Activated CD8-positive, alpha-beta memory T cell treated with anti-CD3 and anti-CD28 coated beads, Interleukin-2, amount 50 U/mL, for 24 hours (primary cell): ENCODE data around the gene KCNJ10.
A peak's percentile ranks its signal among the peaks of the same experiment; 100 is the strongest.

ENCODE experiments used
- DNase-seq: peaks from one replicate; pipeline ENCODE4 v3.0.0-alpha.2; 2020; ENCODE audit errors: extremely low read depth

The KCNJ10 gene

DNA sequence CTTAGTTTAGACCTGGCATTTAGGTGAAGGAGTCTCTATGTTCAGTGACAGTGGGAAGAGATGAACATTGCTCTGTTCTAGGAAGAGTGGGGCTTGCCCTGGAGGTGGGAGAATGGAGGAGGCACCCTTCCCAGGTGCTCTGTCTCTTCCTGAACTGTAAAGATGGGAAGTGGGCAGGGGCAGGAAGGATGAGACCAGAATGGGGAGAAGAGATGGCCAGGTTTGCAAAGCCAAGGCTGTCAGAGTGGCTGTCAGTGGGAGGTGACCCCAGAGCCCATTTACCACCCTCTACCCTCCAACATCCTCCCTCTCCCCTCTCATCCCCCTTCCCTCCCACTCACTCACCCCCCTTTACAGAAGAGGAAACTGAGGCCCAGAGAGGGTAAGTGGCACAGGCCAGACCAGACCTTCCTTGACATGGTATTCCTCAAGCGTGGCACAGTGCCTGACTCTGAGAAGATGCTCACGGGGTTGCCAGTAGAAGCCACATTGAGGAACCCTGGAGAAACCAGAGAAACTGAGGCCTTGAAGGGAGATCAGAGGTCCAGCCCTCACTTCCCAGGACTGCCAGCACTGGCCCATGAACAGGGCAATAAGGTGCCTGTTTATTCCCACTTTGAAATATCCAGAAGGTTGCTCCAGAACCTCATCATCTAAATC, 29.9 kb upstream of the KCNJ10 start:
- DNase-seq = no peak

GRCh38 chr1:160098852-160099561, 29.0 kb upstream of the KCNJ10 start:
- DNase-seq = peak; percentile 98

DNA sequence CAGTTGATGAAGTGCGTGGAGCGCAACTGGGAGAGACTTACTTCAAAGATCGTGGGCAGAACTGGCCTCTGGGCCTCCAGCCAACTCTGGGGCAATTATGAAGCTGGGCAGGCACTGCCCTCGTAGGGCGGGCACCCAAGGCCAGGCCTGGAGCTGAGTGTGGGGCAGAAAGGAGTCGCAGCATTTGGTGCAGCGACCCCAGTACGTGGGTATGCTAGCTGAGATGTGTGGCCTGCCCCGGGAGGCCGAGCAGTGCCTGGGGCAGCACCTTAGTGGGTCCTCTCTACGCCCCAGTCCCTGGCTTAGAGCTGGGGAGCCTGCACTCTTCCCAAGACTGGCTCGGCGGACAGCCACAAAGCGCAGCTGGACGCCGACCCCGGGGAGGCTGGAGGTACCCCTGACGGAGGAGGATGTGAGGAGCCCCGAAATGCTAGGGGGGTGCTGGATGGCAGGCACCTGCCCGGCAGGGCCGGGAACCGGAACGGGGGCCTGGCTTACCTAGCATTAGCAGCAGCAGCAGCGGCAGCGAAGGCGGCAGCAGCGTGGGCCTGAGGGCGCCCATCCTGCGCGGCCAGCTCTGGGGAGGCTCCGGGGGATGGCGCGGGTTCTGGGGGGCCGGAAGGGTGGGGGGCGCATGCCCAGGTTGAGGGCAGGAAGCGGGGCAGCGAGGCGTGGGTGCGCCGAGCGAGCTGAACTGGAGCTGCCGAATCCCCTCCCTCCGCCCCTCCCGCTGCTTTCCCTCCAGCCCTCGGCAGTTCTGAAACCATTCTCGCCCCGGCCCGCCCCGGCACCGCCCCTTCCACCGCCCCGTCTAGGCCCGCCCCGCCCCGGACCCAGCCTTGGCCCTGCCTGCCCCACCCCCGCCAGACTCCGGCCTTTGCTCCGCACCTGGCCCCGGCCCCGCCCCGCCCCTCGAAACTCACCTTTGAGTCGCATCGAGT, 28.2 kb upstream of the KCNJ10 start, which contains the start of gene IGSF8:
TSS of gene IGSF8 (minus strand) at position 709 of the 941 bp plus-strand sequence. CDS start at position 562, 147 bp downstream.
- peak; percentile 81 for DNase-seq

- DNase-seq = no peak
Observed at GRCh38 chr1:160097151-160097910, 27.4 kb upstream of the KCNJ10 start.

- DNase-seq = no peak
Observed at GRCh38 chr1:160096274-160097116, 26.5 kb upstream of the KCNJ10 start.

- no peak for DNase-seq
Observed at GRCh38 chr1:160095382-160096105, 25.6 kb upstream of the KCNJ10 start.

- DNase-seq = no peak
Observed at GRCh38 chr1:160094806-160095205, 24.8 kb upstream of the KCNJ10 start.

DNA sequence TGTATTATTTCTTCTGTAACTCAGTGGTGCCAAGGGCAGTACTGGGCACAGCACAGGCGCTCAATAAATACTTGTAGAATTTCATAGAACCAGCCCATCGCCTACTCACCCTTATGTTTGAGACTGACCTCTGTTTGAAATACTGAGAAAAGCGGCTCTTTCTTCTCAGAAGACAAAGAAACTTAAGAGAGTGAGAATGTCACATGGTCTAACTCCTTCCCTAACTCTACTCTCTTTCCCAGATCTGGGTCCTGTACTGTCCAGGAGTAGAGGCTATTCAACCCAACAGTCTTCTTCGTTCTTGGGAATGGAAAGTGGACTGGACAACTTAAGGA, 24.3 kb upstream of the KCNJ10 start:
- no peak for DNase-seq

GRCh38 chr1:160093624-160094290, 23.8 kb upstream of the KCNJ10 start:
- DNase-seq = no peak

GRCh38 chr1:160093069-160093395, 23.1 kb upstream of the KCNJ10 start:
- no peak for DNase-seq

DNA sequence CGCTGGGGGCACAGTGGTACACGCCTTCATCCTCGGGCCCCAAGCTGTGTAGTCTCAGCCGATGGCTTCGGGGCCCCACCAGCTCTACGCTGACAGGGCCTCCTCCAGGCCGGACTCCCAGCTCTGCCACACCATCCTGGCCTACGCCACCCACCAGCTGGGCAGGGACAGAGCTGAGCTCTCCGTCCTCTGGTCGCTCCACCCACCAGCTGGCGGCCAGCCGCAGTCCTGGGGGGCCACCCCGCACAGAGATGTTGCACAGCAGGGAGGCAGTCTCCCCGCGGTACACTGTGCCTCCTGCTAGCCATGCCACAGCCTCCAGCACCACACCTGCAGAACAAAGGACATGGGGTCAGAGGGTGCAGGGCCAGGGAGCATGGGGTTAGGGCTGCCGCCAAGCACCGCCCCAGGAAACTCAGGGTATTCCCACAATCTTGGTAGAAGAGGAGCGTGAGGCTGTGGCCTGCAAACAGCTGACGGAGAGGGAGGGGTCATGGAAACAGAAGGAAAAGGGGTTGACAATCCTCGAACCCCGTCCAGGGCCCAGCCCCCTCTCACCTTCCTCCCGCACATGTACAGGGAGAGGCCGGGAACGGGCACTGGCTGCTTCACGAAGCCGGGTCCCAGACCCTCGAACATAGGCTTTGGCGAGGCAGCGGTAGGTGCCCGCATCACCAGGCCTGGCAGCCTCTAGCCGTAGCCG, 22.6 kb upstream of the KCNJ10 start:
- DNase-seq = no peak

DNA sequence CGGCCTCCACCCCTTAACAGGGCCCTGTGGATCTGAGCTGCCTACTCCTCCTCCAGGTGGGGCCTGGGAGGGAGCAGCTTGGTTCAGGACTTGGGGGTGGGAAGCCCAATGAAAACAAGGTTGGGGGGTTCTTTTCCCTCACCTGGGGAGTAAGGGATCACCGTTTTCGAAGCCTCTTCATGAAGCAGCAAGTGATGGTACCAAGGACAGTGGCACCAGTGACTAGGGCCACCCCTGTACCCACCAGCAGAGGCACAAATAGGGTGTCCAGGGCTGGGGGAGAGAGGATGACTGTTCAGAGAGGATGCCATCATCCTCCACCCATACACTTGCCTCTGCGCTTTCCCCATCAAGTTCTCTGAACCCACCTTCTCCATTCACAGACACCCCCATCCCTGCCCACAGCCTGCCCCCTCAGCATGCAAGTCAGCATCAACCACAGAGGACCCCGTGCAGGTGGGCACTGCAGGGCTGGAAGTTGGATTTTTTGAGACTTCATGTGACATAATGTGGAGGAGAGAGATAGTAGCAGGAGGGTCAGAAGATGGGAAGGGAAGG, 21.8 kb upstream of the KCNJ10 start:
- DNase-seq = no peak

- DNase-seq = no peak
Observed at GRCh38 chr1:160090760-160091159, 20.8 kb upstream of the KCNJ10 start.

GRCh38 chr1:160089883-160090282, 19.9 kb upstream of the KCNJ10 start:
- no peak for DNase-seq

- no peak for DNase-seq
Observed at GRCh38 chr1:160087118-160087662, 17.2 kb upstream of the KCNJ10 start.

DNA sequence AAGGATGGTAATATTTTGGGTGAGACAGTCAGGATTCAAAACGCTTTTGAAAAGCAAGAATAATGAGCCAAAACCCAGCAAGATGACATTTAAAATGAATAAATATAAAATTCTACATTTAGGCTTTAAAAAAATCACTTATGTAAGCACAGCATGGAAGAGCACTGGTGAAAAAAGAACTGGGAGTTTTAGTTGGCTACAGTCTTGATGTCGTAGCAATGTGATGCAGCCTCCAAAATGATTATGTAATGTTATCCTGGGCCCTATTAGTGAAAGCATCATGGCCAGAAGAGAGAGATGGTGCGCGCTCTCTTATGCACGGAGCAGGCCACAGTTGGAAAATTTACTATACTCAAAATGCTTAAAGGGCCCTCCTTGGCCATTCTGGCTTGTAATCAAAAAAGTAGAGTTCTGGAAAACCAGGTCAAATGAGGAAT, 16.5 kb upstream of the KCNJ10 start:
- DNase-seq = no peak

DNA sequence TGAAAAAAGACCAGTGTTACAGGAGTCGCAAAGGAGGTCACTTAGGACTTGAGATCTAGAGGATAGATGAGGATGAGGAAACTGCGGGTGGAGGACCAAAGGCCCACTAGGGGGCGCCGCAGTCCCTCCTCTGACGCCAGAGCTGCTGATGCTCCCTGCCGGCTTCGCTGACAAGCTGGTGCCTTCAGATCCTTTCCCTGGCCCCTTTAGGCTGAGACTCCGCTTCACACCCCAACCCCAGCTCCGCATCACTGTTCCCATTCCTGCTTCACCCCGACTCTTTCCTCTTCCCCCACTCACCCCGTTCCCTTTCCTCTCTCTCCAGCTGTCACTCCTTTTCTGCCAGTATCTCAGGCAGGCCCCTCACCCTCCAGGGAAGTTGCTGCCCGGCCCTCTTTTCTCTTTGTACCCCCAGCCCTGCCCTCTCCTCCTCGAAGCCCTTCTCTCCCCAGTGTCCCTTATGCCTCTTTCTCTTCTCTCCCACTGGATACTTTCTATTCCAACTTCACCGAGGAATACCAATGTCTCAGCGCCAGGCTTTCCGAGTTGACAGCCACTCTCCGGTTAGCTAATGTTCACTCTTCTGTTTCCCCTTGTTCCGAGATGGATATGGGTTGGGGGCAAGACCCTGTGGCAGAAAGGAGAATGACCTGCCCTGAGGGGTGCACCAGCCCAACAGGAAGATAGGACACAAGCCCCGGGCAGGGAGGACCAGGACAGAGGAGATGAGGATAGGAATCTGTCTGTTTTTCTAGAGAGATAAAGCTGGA, 15.9 kb upstream of the KCNJ10 start:
- DNase-seq = peak; percentile 43
